Fibroblast of upper back skin (primary cell): Measurements from ENCODE around the gene PRR23A.
"Not testable (repeated sequence)": the region's sequence is repeated elsewhere in the genome, so short reads cannot be mapped to it uniquely, and the experiment has no call there.

Source experiments
- DNase-seq: peaks from one replicate; pipeline ENCODE4 v3.0.0-alpha.2; 2013

The PRR23A gene

GRCh38 chr3:139006051-139006716 is at the start of gene PRR23A:
Gene PRR23A, minus strand, starts transcription at chr3:139006268. Its CDS starts 0 bp downstream, at chr3:139006268.
- no peak for DNase-seq

GRCh38 chr3:139052802-139053600 is 46.9 kb upstream of the PRR23A start:
- DNase-seq: no peak

- no peak for DNase-seq
These were observed 38.5 kb upstream of the PRR23A start, which contains the start of gene PRR23C for GRCh38 chr3:139044366-139045210. Gene PRR23C, minus strand, starts transcription at chr3:139044892. Its CDS starts 272 bp downstream, at chr3:139044620.

GRCh38 chr3:139043554-139044365 is 37.7 kb upstream of the PRR23A start:
- no peak for DNase-seq

- DNase-seq: no peak
These were observed 31.4 kb upstream of the PRR23A start for GRCh38 chr3:139037478-139037877.

GRCh38 chr3:139032326-139033002 is 26.4 kb upstream of the PRR23A start:
- DNase-seq: no peak

- not testable (repeated sequence) for DNase-seq
These were observed 24.5 kb upstream of the PRR23A start for GRCh38 chr3:139030576-139030975.

- no peak for DNase-seq
These were observed 18.9 kb upstream of the PRR23A start for GRCh38 chr3:139024968-139025367.

GRCh38 chr3:139020868-139021234 is 14.8 kb upstream of the PRR23A start, which contains the start of gene PRR23B:
Gene PRR23B, minus strand, starts transcription at chr3:139020926. Its CDS starts 265 bp downstream, at chr3:139020661.
- no peak for DNase-seq

- DNase-seq: no peak
These were observed 14.2 kb upstream of the PRR23A start for GRCh38 chr3:139020036-139020867.

- no peak for DNase-seq
These were observed 10.5 kb upstream of the PRR23A start for GRCh38 chr3:139016430-139017048.

GRCh38 chr3:139005356-139005993 is 593 bp downstream of the PRR23A start:
- DNase-seq: no peak

- DNase-seq: no peak
These were observed 10.4 kb downstream of the PRR23A start for GRCh38 chr3:138995706-138996105.

GRCh38 chr3:138987181-138987580 is 18.9 kb downstream of the PRR23A start:
- DNase-seq: no peak

- DNase-seq: no peak
These were observed 20.1 kb downstream of the PRR23A start for GRCh38 chr3:138985932-138986331.

GRCh38 chr3:138984816-138985215 is 21.3 kb downstream of the PRR23A start:
- DNase-seq: no peak

GRCh38 chr3:138976047-138976446 is 30.0 kb downstream of the PRR23A start:
- DNase-seq: no peak

- no peak for DNase-seq
These were observed 30.7 kb downstream of the PRR23A start for GRCh38 chr3:138975351-138975750.

GRCh38 chr3:138974462-138974861 is 31.6 kb downstream of the PRR23A start:
- DNase-seq: peak; percentile 46

- DNase-seq: no peak
These were observed 33.1 kb downstream of the PRR23A start for GRCh38 chr3:138972941-138973340.
